Stimulated activated effector memory CD8-positive, alpha-beta T cell treated with anti-CD3 and anti-CD28 coated beads, Interleukin-12 subunit alpha, Interleukin-12 subunit beta, amount 100 ng/mL, for 72 hours (primary cell): ENCODE measurements around the gene NT5DC1.

ENCODE experiments used
- ATAC-seq: fragments of 150-1000 bp; cut with Tn5 transposase; 2 replicates; pipeline ENCODE4 v1.10.0; 2021
- DNase-seq, 2 donors: peaks; one replicate each; pipeline ENCODE4 v3.0.0; 2021 to 2022; ENCODE audit warnings: low spot score in 2 of 2
- H3K27ac Mint-ChIP-seq: one replicate; pipeline ENCODE4 v1.8.0; 2022; ENCODE audit warnings: mild to moderate bottlenecking, mixed read lengths
- H3K36me3 Mint-ChIP-seq: one replicate; pipeline ENCODE4 v1.8.0; 2022; ENCODE audit warnings: mild to moderate bottlenecking, mixed read lengths
- H3K4me1 Mint-ChIP-seq: one replicate; pipeline ENCODE4 v1.8.0; 2022; ENCODE audit warnings: mixed read lengths
- H3K4me3 Mint-ChIP-seq: one replicate; pipeline ENCODE4 v1.8.0; 2022; ENCODE audit warnings: mild to moderate bottlenecking, mixed read lengths
- H3K9me3 Mint-ChIP-seq: one replicate; pipeline ENCODE4 v1.8.0; 2022; ENCODE audit warnings: mixed read lengths

Gene NT5DC1

DNA sequence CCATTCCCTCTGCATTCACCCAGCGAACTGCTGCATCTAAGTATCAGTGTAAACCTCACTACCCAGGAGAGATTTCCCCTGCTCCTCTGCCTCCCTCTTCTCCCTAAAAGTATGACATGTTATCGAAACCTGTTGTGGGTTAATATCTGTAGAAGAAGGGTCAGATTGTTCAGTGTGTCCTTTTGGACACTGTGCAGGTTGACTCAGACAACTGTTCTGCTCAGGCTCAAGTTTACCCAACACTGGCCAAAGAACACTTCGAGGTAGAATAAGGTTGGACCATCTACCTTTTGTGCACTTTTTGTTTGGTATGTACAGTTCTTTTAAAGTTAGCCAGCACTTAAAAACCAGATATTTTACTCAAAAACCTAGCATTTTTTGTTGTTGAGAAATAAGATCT lies 4.6 kb downstream of the NT5DC1 start:
- Mint-ChIP-seq H3K9me3 (no peaks in the 10 kb centered on the region), H3K4me3 (peak overlapping the region; percentile 18), H3K4me1 (peaks cover 55% of the 10 kb centered on the region), H3K27ac (peak overlapping the region; percentile 65), H3K36me3 (peaks cover 43% of the 10 kb centered on the region)
- ATAC-seq, result no peak
- DNase-seq, result no peak

DNA sequence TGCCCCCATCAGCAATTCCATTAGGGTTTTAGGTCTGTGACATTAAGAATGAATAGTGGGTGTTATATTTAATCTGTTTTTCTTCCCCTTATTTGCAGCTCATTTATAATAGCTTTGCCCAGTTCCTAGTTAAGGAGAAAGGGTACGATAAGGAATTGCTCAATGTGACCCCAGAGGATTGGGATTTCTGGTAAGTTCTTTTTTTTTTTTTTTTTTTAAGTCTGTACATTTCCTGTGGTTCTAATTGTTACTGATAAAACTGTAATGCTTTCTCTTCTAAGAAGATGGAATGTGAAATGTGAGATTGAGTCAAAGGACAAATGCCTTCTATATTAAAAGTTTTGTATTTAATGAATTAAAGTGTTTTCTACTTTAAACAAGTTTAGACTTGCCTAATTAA lies 5.5 kb downstream of the NT5DC1 start:
- Mint-ChIP-seq H3K4me1 (peaks cover 55% of the 10 kb centered on the region), H3K9me3 (no peaks in the 10 kb centered on the region), H3K27ac (no peak overlapping the region), H3K4me3 (no peak overlapping the region), H3K36me3 (peaks cover 52% of the 10 kb centered on the region)
- ATAC-seq (no peak), DNase-seq (no peak)

DNA sequence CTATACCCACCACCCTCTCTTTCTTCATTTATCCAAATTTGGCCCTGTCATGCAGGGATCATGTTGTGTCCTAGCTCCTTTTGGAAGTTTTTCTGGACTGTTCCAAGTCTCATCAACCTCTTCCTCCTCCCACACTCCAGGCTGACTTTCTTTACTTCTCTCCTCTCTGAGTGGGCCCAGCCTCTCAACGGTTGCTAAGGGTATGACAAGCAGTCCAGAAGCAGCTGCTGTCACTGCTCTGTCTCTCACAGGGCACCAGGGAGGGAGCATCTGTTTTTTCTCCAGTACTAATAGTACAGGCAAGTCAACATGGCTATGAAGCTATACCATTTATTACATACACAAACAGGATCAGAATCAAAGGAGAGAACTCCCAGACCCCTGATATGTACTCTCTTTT lies 8.2 kb downstream of the NT5DC1 start:
- H3K27ac Mint-ChIP-seq, result no peak overlapping the region
- H3K9me3 Mint-ChIP-seq, result no peaks in the 10 kb centered on the region
- DNase-seq (no peak), ATAC-seq (no peak)
- peaks cover 71% of the 10 kb centered on the region for H3K36me3 Mint-ChIP-seq
- peaks cover 37% of the 10 kb centered on the region for H3K4me1 Mint-ChIP-seq
- no peak overlapping the region for H3K4me3 Mint-ChIP-seq

DNA sequence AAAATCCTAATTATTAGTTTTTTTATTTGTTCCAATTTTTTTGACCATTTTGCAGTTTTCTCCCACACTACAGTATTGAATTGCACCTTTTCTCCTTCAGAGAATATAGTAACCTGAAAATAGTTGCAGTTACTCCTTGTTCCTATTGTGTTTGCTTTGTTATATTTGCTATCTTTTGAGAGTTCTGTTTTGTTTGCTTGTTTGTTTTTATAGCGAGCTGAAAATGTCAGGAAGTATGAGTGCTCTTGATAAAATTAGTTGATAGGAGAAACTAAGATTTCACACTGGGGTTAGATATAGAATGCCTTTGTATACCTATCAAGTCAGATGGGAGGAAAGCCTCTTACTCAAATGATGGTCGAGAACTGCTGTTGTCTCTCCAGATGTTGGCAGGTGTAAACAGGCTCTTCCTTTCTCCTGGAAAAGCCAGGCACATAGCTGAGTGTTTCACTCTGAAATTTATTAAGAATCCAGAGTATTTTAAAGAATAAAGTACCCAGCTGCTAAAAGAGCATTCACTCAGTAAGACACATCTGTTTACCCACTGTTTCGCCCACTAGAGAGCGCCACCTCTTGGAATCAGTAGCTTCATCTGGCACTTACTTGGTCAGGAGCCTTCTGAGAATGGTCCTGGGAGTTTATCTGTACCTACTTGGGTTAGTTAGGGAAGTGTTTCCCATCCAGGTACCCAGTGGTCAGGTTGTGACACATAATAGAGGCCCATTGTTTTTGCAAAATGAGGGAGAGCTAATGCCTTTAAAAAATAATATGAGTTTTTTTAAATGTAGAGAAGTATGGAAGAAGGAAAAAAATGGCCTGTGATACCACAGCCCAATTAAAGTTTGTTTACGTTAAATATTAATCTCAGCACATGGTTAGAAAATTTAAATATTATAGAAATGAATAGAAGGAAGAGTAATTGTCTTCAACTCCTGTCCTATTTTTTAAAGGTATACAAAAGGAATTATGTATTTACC lies 11.2 kb downstream of the NT5DC1 start:
- Mint-ChIP-seq H3K27ac (no peak overlapping the region), H3K36me3 (peaks cover 90% of the 10 kb centered on the region), H3K9me3 (no peaks in the 10 kb centered on the region), H3K4me1 (peaks cover 15% of the 10 kb centered on the region), H3K4me3 (no peak overlapping the region)
- ATAC-seq (peak; percentile 57), DNase-seq (no peak)

DNA sequence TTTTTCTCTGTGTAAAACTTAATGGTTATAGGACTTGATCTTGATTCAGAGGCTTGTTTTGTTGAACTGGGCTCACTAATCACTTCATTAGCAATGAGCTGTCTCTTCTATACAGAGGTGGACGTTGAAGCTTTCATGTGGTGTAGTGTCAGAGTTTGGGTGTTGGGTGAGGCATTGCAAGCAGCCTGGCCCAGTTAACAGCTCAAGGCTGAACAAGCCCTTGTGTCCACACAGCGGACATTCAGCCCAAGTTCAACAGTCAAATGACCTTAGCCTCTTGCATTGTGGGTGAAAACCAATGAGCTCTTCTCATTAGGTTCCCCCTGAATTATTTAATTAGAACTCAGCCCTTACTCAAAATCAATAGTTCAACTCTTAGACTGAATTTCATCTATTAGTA lies 12.7 kb downstream of the NT5DC1 start:
- peaks cover 15% of the 10 kb centered on the region for H3K4me1 Mint-ChIP-seq
- H3K36me3 Mint-ChIP-seq, result peaks cover 90% of the 10 kb centered on the region
- H3K4me3 Mint-ChIP-seq, result no peak overlapping the region
- no peak for DNase-seq
- H3K9me3 Mint-ChIP-seq, result no peaks in the 10 kb centered on the region
- no peak for ATAC-seq
- H3K27ac Mint-ChIP-seq, result no peak overlapping the region

DNA sequence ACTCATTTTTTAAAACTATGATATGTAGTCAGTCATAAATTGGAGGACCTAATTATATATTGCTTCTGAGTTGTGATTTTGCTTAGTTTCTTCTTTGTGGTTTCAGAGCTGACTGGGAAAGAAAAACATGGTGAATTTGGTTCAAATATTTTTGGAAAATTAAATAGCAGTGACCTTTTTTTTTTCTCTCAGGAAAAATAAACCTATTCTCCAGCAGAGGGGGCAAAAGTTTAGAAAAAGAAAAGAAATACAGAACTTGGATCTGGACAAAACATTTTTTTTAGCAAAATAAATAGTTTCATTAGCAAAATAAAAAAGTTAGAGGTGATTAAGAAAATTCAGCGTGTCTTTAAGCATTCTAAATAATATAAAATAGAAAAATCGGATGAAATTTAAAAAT lies 15.1 kb downstream of the NT5DC1 start:
- Mint-ChIP-seq H3K4me3 (no peak overlapping the region), H3K9me3 (no peaks in the 10 kb centered on the region), H3K27ac (no peak overlapping the region), H3K4me1 (peaks cover 9% of the 10 kb centered on the region), H3K36me3 (peaks cover 83% of the 10 kb centered on the region)
- DNase-seq (no peak), ATAC-seq (no peak)

DNA sequence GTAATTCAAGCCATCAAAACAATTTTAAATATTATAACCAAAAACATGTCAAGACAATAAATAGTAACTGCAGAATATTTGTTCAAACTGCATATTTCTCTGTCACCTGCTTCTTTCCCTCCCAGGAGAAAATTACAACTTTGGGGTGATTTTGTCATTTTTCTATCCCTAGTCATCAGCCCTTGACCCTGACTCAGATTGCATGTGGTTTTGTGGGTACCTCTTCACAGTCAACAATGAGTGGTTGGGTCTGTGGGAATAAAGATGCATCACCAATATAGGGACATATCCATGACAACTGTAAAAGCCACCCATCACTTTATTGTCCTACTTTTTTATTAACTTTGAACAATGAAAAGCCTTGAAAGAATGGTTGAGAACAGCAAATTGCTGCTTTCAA lies 18.0 kb downstream of the NT5DC1 start:
- ATAC-seq (peak; percentile 100), DNase-seq (no peak)
- Mint-ChIP-seq H3K27ac (no peak overlapping the region), H3K4me3 (no peak overlapping the region), H3K9me3 (no peaks in the 10 kb centered on the region), H3K36me3 (peaks cover 55% of the 10 kb centered on the region), H3K4me1 (peaks cover 7% of the 10 kb centered on the region)

DNA sequence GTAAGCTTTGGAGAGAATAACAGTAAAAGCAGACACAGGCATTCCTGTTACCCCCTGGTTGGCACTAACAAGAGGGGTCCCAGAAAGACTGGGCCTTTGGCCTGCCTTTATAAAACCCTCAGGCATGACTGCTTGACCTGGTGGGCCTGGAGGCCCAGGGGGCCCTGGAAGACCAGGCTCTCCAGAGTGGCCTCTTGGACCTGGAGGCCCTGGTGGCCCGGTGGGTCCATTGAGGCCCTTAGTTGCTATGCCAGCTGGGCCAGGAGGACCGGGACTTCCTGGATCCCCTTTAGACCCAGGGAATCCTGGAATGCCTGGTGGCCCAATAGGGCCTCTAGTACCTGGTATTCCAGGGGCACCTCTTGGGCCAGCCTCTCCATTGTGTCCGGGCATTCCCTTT lies 19.8 kb downstream of the NT5DC1 start:
- Mint-ChIP-seq H3K9me3 (no peaks in the 10 kb centered on the region), H3K27ac (no peak overlapping the region), H3K4me3 (no peak overlapping the region), H3K36me3 (peaks cover 38% of the 10 kb centered on the region), H3K4me1 (peaks cover 7% of the 10 kb centered on the region)
- DNase-seq (no peak), ATAC-seq (no peak)

DNA sequence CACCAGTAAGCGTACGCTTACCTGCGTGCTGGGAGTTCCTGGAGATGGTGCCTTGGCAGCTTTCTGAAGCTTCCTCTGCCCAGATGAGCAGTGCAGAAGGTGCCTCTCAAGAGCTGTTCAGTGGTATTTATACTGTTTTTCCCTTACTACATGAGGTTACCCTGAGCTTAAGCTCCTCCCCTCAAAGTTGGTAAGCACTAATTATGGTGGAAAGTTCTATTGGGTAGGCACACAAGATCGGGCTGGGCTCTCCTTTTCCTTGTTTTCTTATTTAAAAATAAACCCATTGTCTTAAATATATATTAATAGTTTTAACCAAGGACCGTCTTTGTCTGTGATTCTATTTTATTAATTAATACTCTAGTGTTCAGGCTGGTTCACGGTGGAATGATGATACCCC lies 25.4 kb downstream of the NT5DC1 start, which contains the start of gene COL10A1:
TSS of gene COL10A1 (minus strand) at position 101 of the 400 bp plus-strand sequence. CDS start 640 bp downstream, outside the sequence.
- ATAC-seq, result no peak
- H3K4me1 Mint-ChIP-seq, result peaks cover 7% of the 10 kb centered on the region
- no peak within 1 kb of the TSS for H3K27ac Mint-ChIP-seq
- H3K36me3 Mint-ChIP-seq, result no peaks in the 10 kb centered on the region
- H3K9me3 Mint-ChIP-seq, result no peaks in the 10 kb centered on the region
- no peak for DNase-seq
- H3K4me3 Mint-ChIP-seq, result no peak within 1 kb of the TSS

DNA sequence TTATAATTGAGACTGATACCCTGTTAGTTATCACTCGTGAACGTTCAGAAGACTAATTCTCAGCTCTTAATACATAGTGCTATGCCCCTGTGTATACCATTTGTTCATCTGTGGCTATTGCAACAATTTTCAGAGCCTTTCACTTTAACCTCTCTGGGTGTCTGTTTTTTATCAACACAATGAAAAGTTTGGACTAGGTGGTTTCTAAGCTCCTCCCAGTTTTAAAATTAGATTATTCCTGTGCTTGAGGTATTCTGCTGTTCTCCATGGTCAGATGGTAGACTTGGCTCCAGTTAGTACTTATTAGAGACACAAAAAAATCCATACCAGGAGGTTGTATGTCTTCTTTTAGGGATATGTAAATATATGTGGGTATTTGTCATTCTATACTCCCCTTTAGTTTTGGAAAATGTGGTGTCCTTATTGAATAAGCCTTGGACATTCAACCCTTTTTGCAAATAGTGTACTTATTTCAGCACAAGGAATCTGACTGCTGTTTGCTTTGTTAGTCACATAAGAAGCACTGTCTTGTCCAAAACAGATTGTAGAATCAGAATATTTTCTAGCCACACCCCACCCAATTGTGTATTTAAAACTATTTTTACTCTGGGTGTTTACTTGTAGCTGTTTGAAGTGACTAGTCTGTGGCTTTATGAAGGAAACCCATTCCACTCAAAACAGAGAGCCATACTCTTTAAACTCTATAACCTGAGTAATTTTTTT lies 27.3 kb downstream of the NT5DC1 start:
- no peak overlapping the region for H3K27ac Mint-ChIP-seq
- no peak for ATAC-seq
- no peaks in the 10 kb centered on the region for H3K4me1 Mint-ChIP-seq
- no peaks in the 10 kb centered on the region for H3K9me3 Mint-ChIP-seq
- no peaks in the 10 kb centered on the region for H3K36me3 Mint-ChIP-seq
- H3K4me3 Mint-ChIP-seq, result no peak overlapping the region
- DNase-seq, result no peak

DNA sequence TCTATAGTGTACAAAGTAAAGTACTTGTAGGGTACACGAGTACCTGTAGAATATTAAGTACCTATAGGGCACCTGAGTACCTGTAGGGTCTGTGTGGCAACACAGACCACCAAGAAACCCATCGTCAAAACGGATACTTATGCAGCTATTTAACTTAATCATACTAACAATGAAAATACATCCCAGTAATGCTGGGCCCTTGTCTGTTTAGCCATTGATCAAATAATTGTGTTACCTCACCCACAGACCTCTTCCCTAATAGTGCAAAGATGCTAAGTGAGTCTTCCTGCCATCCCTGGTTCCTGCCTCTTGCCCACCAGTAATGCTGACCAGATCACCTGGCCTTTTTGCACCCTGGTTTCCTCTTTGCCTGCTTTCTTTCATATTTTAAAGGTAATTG lies 32.8 kb downstream of the NT5DC1 start:
- ATAC-seq (no peak), DNase-seq (no peak)
- Mint-ChIP-seq H3K4me1 (peaks cover 30% of the 10 kb centered on the region), H3K9me3 (no peaks in the 10 kb centered on the region), H3K4me3 (no peak overlapping the region), H3K27ac (no peak overlapping the region), H3K36me3 (peaks cover 6% of the 10 kb centered on the region)

DNA sequence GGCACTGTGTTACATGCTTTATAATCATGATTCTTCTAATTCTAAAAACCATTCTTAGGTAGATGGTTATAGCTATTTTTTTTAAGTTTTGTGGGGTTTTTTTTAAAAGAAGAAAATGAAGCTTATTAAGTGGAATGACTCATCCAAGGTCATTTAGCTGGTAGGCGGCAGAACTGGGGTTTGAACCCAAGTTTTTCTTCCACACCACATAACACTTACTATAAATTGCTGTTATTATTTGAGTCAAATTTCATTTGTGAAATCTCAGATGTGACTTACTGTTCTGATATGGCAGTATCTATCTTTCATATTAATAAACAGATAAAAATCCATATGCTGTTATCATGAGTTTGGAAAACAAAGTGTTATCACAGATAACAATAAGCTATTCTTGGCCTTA lies 35.7 kb downstream of the NT5DC1 start:
- Mint-ChIP-seq H3K9me3 (no peaks in the 10 kb centered on the region), H3K4me3 (peak overlapping the region; percentile 16), H3K36me3 (peaks cover 6% of the 10 kb centered on the region), H3K27ac (peak overlapping the region; percentile 76), H3K4me1 (peaks cover 30% of the 10 kb centered on the region)
- peak; percentile 56 for ATAC-seq
- DNase-seq, result no peak

DNA sequence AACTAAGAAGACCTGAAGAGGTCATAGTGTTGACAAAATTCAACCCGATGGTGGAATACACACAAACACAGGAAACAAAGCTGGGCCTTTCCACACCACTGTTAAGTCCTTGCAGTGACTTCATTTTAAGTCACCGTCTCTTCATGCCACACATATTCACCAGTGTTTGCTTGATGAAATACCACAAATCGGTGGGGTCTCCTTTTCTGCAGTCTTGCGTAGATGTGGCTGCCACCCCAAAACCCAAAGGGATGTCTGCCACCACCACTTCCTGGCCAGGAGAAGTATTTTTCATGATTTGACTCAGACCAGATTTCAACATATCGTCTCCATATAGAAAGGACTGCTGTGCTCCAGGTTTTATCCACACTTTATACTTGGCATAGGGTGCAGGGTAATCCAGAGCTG lies 36.3 kb downstream of the NT5DC1 start:
- Mint-ChIP-seq H3K9me3 (no peaks in the 10 kb centered on the region), H3K4me1 (peaks cover 30% of the 10 kb centered on the region), H3K27ac (peak overlapping the region; percentile 76), H3K4me3 (peak overlapping the region; percentile 16), H3K36me3 (peaks cover 6% of the 10 kb centered on the region)
- ATAC-seq, result peak; percentile 98
- peak; percentile 17 to 73 for DNase-seq

DNA sequence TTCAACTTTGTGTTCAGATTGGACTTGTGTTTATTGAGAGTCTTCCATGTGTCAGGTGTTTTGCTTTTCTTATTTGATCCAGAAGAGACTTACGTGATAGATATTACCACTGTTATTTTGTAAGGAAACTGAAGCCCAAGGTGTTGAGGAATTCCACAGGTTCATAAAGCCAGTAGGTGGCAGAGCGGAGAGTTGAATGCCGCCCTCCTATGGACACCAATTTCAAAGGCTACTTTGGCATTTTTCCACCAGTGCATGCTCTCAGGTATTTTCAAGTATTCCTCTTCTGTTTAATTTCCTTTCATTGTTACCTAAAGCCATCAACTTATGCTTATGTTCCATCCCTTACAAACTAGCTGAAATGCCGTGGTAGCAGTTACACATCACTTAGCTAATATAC lies 39.3 kb downstream of the NT5DC1 start:
- no peak for DNase-seq
- H3K9me3 Mint-ChIP-seq, result no peaks in the 10 kb centered on the region
- no peak overlapping the region for H3K27ac Mint-ChIP-seq
- H3K4me3 Mint-ChIP-seq, result no peak overlapping the region
- H3K36me3 Mint-ChIP-seq, result peaks cover 6% of the 10 kb centered on the region
- no peak for ATAC-seq
- peaks cover 23% of the 10 kb centered on the region for H3K4me1 Mint-ChIP-seq

DNA sequence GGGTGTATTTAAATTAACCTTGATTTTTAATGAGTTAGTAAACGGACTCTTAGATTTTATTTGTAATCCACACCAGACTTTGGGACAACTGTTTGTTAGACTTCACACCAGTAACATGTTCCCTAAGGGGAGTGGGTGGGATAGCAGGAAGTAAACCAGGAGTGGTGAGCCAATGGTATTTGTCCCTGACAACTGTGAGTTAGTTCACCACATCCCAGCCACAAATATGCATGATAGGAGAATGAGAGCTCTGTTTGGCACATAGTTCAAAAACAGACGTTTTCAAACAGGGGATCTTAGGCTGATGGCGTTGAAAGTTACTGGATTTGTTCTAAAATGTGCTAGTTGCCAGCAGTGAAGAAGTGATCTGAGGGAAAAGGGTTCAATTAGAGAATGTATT lies 44.0 kb downstream of the NT5DC1 start:
- DNase-seq, result no peak
- ATAC-seq, result no peak

More for the DNA sequence above, 44.0 kb downstream of the NT5DC1 start:
- H3K36me3 Mint-ChIP-seq, result no peaks in the 10 kb centered on the region
- no peak overlapping the region for H3K4me3 Mint-ChIP-seq
- no peaks in the 10 kb centered on the region for H3K9me3 Mint-ChIP-seq
- H3K27ac Mint-ChIP-seq, result peak overlapping the region; percentile 61
- H3K4me1 Mint-ChIP-seq, result no peaks in the 10 kb centered on the region
